GM18868 (cell line): ENCODE data around the gene ARRB1.
"Not testable (repeated sequence)": the region's sequence is repeated elsewhere in the genome, so short reads cannot be mapped to it uniquely, and the experiment has no call there.

ENCODE experiments used
- ATAC-seq: cut with Tn5 transposase; IDR thresholded peaks from one replicate; pipeline ENCODE4 v1.9.1; 2021; ENCODE audit warnings: mild to moderate bottlenecking, moderate library complexity; ENCODE audit not compliant: unreplicated experiment

The ARRB1 gene

GRCh38 chr11:75371949-75372876 lies 20.8 kb upstream of the ARRB1 start:
- no peak for ATAC-seq

GRCh38 chr11:75369560-75370255 lies 18.2 kb upstream of the ARRB1 start:
- ATAC-seq = no peak

GRCh38 chr11:75366826-75367225 lies 15.4 kb upstream of the ARRB1 start:
- ATAC-seq = not testable (repeated sequence)

GRCh38 chr11:75365711-75366181 lies 14.3 kb upstream of the ARRB1 start:
- ATAC-seq = no peak

- ATAC-seq = not testable (repeated sequence)
Observed at GRCh38 chr11:75362285-75362684, 10.8 kb upstream of the ARRB1 start.

GRCh38 chr11:75356613-75357012 lies 5.2 kb upstream of the ARRB1 start:
- no peak for ATAC-seq

- no peak for ATAC-seq
Observed at GRCh38 chr11:75355051-75355450, 3.6 kb upstream of the ARRB1 start.

- ATAC-seq = no peak
Observed at GRCh38 chr11:75352588-75353206, 1.2 kb upstream of the ARRB1 start.

- ATAC-seq = no peak
Observed at GRCh38 chr11:75351791-75352587, 528 bp upstream of the ARRB1 start.

- ATAC-seq = no peak
Observed at GRCh38 chr11:75350743-75351540, 519 bp downstream of the ARRB1 start.

GRCh38 chr11:75350122-75350742 lies 1.2 kb downstream of the ARRB1 start:
- ATAC-seq = no peak

GRCh38 chr11:75349521-75350116 lies 1.8 kb downstream of the ARRB1 start:
- no peak for ATAC-seq

- ATAC-seq = no peak
Observed at GRCh38 chr11:75347781-75348566, 3.5 kb downstream of the ARRB1 start.

- ATAC-seq = no peak
Observed at GRCh38 chr11:75346912-75347647, 4.4 kb downstream of the ARRB1 start.

GRCh38 chr11:75346296-75346695 lies 5.2 kb downstream of the ARRB1 start:
- no peak for ATAC-seq

- peak; percentile 59 for ATAC-seq
Observed at GRCh38 chr11:75345455-75346160, 5.9 kb downstream of the ARRB1 start.
